Tibial nerve (tissue), 4 donors: ENCODE measurements around the gene MAGI1. TPM values are rescaled to one million over a fixed set of nuclear protein-coding genes. Genes with fewer than 3 reads are reported as not detected.
A peak's percentile ranks its signal among the peaks of the same experiment; 100 is the strongest.

Experiments
- DNase-seq, 2 donors: peaks; one replicate each; pipeline ENCODE4 v3.0.0-alpha.2; 2019; ENCODE audit warnings: low spot score in 2 of 2
- H3K27ac ChIP-seq, 4 donors: fragments of 200-600 bp; sonication (generic) in 3 of 4; one replicate each; pipeline ENCODE4 v1.5.1; 2017 to 2019; ENCODE audit warnings: mild to moderate bottlenecking in 1 of 4
- H3K27me3 ChIP-seq, 2 donors: fragments of 200-600 bp; sonication (generic) in 1 of 2; one replicate each; pipeline versions ENCODE4 v1.5.1 to v1.6.0; 2017 to 2019
- H3K36me3 ChIP-seq, 3 donors: fragments of 200-600 bp; sonication (generic); one replicate each; pipeline ENCODE4 v1.5.1; 2018 to 2019
- H3K4me1 ChIP-seq, 4 donors: fragments of 200-600 bp; sonication (generic) in 3 of 4; one replicate each; pipeline ENCODE4 v1.5.1; 2017 to 2019
- H3K4me3 ChIP-seq, 4 donors: fragments of 200-600 bp; sonication (generic) in 3 of 4; one replicate each; pipeline ENCODE4 v1.5.1; 2017 to 2019; ENCODE audit warnings: mild to moderate bottlenecking in 1 of 4, moderate library complexity in 1 of 4
- H3K9me3 ChIP-seq, 4 donors: fragments of 200-600 bp; sonication (generic) in 3 of 4; one replicate each; pipeline ENCODE4 v1.5.1; 2017 to 2019
- EP300 ChIP-seq, 2 donors: sonication (generic); formaldehyde crosslinking; IDR thresholded peaks; one replicate each; pipeline ENCODE4 v1.6.1; 2017; ENCODE audit warnings: antibody characterized with exemption in 2 of 2, mild to moderate bottlenecking in 1 of 2
- POLR2A ChIP-seq, 2 donors: fragments of 450-650 bp; IDR thresholded peaks; one replicate each; pipeline ENCODE4 v1.6.1; 2017; ENCODE audit warnings: antibody characterized with exemption in 2 of 2, mild to moderate bottlenecking in 2 of 2, moderate library complexity in 2 of 2
- WGBS, 2 donors: methylation state at CpG; one replicate each; pipeline ENCODE4 v1.1.5; 2018; 5-methylcytosine and 5-hydroxymethylcytosine counted together
- total RNA-seq, 4 donors: library from RNA; depleted of rRNA; stranded (reverse); fragments of >200 nt; gene quantifications; one replicate each; pipeline ENCODE4 v1.1.0, GENCODE V29; 2016
- TF ChIP-seq, protein P1 (sequence below), 5 experiments: fragments of 200-600 bp in 3 of 5; fragments of 450-650 bp in 2 of 5; sonication (generic) in 3 of 5; IDR thresholded peaks; one replicate each; pipeline ENCODE4 v1.5.1; 2016 to 2019; ENCODE audit warnings: antibody characterized with exemption in 5 of 5, mild to moderate bottlenecking in 3 of 5, moderate library complexity in 2 of 5

The MAGI1 gene
- total RNA-seq, 4 donors from 2014 or later = 30.6 to 52.8 (median 36.1) TPM

DNA sequence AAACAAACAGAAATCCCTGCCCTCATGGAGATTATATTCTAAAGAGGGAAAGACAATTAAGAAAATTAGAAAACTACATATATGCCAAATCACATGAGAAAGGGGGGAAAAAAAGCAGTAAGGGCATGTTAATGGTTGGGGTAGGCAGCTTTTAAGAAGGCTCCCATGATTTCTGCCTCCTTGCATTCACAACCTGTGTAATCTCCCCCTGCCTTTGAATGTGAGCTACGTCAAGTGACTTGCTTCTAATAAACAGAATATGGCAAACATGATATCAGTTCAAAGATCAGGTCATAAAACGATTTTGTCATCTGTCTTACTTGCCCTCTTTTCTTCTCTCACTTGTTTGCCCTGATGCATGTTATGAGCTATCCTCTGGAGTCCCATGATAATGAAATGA lies 677.3 kb downstream of the MAGI1 start:
- no peak for DNase-seq
- H3K36me3 ChIP-seq = peaks cover 0 to 82% (median 0%) of the 10 kb centered on the region in 3 donors
- TF ChIP-seq POLR2A (IDR thresholded peaks at IDR 0.05) = no peak
- TF ChIP-seq EP300 (IDR thresholded peaks at IDR 0.05) = no peak
- TF ChIP-seq, protein P1, sequence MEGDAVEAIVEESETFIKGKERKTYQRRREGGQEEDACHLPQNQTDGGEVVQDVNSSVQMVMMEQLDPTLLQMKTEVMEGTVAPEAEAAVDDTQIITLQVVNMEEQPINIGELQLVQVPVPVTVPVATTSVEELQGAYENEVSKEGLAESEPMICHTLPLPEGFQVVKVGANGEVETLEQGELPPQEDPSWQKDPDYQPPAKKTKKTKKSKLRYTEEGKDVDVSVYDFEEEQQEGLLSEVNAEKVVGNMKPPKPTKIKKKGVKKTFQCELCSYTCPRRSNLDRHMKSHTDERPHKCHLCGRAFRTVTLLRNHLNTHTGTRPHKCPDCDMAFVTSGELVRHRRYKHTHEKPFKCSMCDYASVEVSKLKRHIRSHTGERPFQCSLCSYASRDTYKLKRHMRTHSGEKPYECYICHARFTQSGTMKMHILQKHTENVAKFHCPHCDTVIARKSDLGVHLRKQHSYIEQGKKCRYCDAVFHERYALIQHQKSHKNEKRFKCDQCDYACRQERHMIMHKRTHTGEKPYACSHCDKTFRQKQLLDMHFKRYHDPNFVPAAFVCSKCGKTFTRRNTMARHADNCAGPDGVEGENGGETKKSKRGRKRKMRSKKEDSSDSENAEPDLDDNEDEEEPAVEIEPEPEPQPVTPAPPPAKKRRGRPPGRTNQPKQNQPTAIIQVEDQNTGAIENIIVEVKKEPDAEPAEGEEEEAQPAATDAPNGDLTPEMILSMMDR (IDR thresholded peaks at IDR 0.05) = no peak
- no peak overlapping the region for H3K27ac ChIP-seq
- no peak overlapping the region for H3K4me3 ChIP-seq
- H3K9me3 ChIP-seq = no peaks in the 10 kb centered on the region
- no peaks in the 10 kb centered on the region for H3K4me1 ChIP-seq
- no peaks in the 10 kb centered on the region for H3K27me3 ChIP-seq
- 66 to 85% methylated on average over 2 of the region's 2 CpGs for WGBS, 2 donors

GRCh38 chr3:65356331-65357248 lies 682.1 kb downstream of the MAGI1 start:
- WGBS, 2 donors = 74 to 82% methylated on average over 70 to 74 of the region's 74 CpGs
- peaks cover 0 to 19% (median 0%) of the 10 kb centered on the region in 4 donors for H3K4me1 ChIP-seq
- no peak overlapping the region for H3K4me3 ChIP-seq
- peak overlapping the region in 1 of 4 donors; percentile 24 for H3K27ac ChIP-seq
- no peaks in the 10 kb centered on the region for H3K27me3 ChIP-seq
- TF ChIP-seq EP300 (IDR thresholded peaks at IDR 0.05) = no peak
- TF ChIP-seq, protein P1 (IDR thresholded peaks at IDR 0.05) = no peak
- TF ChIP-seq POLR2A (IDR thresholded peaks at IDR 0.05) = no peak
- DNase-seq = no peak
- H3K36me3 ChIP-seq = peaks cover 0 to 53% (median 0%) of the 10 kb centered on the region in 3 donors
- no peaks in the 10 kb centered on the region for H3K9me3 ChIP-seq

DNA sequence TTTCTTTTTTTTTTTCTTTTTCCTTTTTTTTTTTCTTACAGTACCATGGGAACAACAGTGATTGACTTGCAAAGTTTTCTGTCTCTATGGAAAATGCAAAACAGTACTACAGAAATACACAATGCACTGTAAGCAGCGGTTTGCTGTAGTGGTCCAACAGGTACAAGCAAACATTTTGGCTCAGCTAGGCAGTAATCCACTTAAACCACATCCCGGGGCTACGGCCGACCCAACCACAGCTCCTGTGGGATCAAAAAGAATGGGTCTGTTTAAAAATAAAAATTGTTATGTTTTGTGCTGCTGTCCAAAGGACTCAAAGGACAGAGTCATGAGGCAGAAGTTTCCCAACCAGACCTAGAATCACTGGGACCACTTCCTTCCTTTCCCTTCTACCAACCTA lies 683.8 kb downstream of the MAGI1 start:
- Histone ChIP-seq H3K36me3 (peaks cover 0 to 36% (median 0%) of the 10 kb centered on the region in 3 donors), H3K9me3 (no peaks in the 10 kb centered on the region), H3K4me3 (no peak overlapping the region), H3K4me1 (peaks cover 0 to 23% (median 0%) of the 10 kb centered on the region in 4 donors), H3K27ac (peak overlapping the region in 2 of 4 donors; percentile 66 to 69), H3K27me3 (no peaks in the 10 kb centered on the region)
- DNase-seq = no peak
- no peak for TF ChIP-seq EP300 (IDR thresholded peaks at IDR 0.05)
- TF ChIP-seq, protein P1 (IDR thresholded peaks at IDR 0.05) = no peak
- no peak for TF ChIP-seq POLR2A (IDR thresholded peaks at IDR 0.05)
- WGBS, 2 donors = 46 to 61% methylated on average over 4 of the region's 4 CpGs

DNA sequence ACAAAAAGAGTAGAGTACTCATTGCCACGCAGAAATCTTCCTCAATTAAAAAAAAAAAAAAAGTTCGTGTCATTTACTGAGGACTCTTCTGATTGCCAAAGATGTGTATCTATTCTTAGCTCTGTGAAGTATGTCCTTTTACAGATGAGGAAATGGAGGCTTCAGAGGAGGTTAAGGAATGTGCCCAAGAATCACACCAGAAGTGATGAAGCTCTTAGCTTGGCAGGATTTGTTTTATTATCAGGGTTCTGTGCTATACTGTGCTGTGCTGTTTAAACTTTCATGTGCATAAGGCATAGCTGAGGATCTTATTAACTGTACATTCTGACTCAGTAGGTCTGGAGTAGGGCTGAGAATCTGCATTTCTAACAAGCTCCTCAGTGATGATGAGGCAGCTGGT lies 685.8 kb downstream of the MAGI1 start:
- TF ChIP-seq EP300 (IDR thresholded peaks at IDR 0.05) (no peak), POLR2A (IDR thresholded peaks at IDR 0.05) (no peak)
- TF ChIP-seq, protein P1 (IDR thresholded peaks at IDR 0.05) = no peak
- no peaks in the 10 kb centered on the region for H3K9me3 ChIP-seq
- no peak overlapping the region for H3K4me3 ChIP-seq
- no peak for DNase-seq
- no peaks in the 10 kb centered on the region for H3K27me3 ChIP-seq
- H3K27ac ChIP-seq = peak overlapping the region in 2 of 4 donors; percentile 14 to 69
- WGBS, 2 donors = 68 to 79% methylated on average over 2 of the region's 2 CpGs
- H3K36me3 ChIP-seq = peaks cover 0 to 19% (median 0%) of the 10 kb centered on the region in 3 donors
- H3K4me1 ChIP-seq = peaks cover 0 to 26% (median 0%) of the 10 kb centered on the region in 4 donors

DNA sequence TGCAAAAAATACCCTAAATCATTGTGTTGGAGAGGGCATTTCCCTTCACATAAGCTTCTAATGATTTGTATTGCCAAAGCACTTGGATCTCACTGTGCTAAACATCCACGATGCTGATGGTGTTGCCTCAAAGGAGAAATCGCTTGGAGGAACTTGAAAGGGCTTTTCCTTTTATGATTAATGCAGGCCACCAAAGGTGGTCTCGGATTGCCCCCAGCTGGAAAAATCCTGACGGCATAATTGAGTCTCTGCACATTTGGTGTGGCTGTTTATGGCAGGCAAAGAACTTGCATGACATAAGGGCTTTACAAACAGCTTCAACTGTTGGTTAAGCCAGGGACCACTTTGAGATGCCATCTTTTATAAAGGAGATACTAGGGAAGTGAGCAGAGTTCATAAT lies 687.0 kb downstream of the MAGI1 start:
- TF ChIP-seq EP300 (IDR thresholded peaks at IDR 0.05) = no peak
- TF ChIP-seq, protein P1 (IDR thresholded peaks at IDR 0.05) = no peak
- no peak for TF ChIP-seq POLR2A (IDR thresholded peaks at IDR 0.05)

More for the DNA sequence above, 687.0 kb downstream of the MAGI1 start:
- Histone ChIP-seq H3K27ac (peak overlapping the region in 1 of 4 donors; percentile 9), H3K4me1 (peaks cover 0 to 26% (median 0%) of the 10 kb centered on the region in 4 donors), H3K4me3 (no peak overlapping the region), H3K36me3 (peaks cover 0 to 7% (median 0%) of the 10 kb centered on the region in 3 donors), H3K9me3 (no peaks in the 10 kb centered on the region), H3K27me3 (no peaks in the 10 kb centered on the region)
- DNase-seq = no peak
- 74 to 76% methylated on average over 4 of the region's 4 CpGs for WGBS, 2 donors
